HL-60 (cell line): ENCODE results near the gene HTR4.

Experiments
- CTCF ChIP-seq: IDR thresholded peaks from one replicate; pipeline ENCODE4 v1.5.1; 2011; ENCODE audit warnings: low read length, control low read depth, inconsistent platforms; ENCODE audit not compliant: insufficient read depth
- GABPA ChIP-seq: IDR thresholded peaks from 2 replicates; pipeline ENCODE4 v1.6.1; 2012; ENCODE audit warnings: low read depth
- REST ChIP-seq: IDR thresholded peaks from 2 replicates; pipeline ENCODE4 v1.6.1; 2012; ENCODE audit warnings: low read depth; ENCODE audit not compliant: insufficient replicate concordance

- TF ChIP-seq CTCF (no peak), REST (no peak), GABPA (no peak)
These were observed 5.5 kb upstream of the HTR4 start for GRCh38 chr5:148659641-148660345.
